Measurements from ENCODE around the gene ALDOC. TPM values are rescaled to one million over a fixed set of nuclear protein-coding genes. Genes with fewer than 3 reads are reported as not detected.

Gene ALDOC
- total and polyA plus RNA-seq, 2 donors (not counting 1 experiment from before 2014, with no cell fraction given) = 16.7 to 26.6 TPM

GRCh38 chr17:28612936-28613872 is 36.5 kb upstream of the ALDOC start:
- Mint-ChIP-seq H3K4me1 (peaks cover 38% of the 10 kb centered on the region), H3K27ac (peak overlapping the region; percentile 32), H3K4me3 (no peak overlapping the region), H3K27me3 (no peaks in the 10 kb centered on the region), H3K9me3 (ENCODE audit: insufficient read depth) (no peaks in the 10 kb centered on the region)
- no peak overlapping the region for H3K4me3 ChIP-seq (ENCODE audit: control extremely low read depth in 1 of 5, extremely low read depth in 1 of 5, insufficient read depth in 1 of 5, low read depth in 2 of 5, low read length in 4 of 5)
- H3K36me3 ChIP-seq (replicated peaks in 1 of 2; ENCODE audit: control extremely low read depth in 1 of 2, control insufficient read depth in 1 of 2, extremely low read depth in 1 of 2, insufficient read depth in 2 of 2, low read length in 1 of 2) = peaks cover 6 to 61% of the 10 kb centered on the region in 2 experiments
- peak overlapping the region in 1 of 2 donors; percentile 46 for H3K27ac ChIP-seq (ENCODE audit: low read length in 2 of 2)
- peak overlapping the region; percentile 16 for H3K4me2 ChIP-seq (replicated peaks; ENCODE audit: low read depth, low read length, poor library complexity, severe bottlenecking)
- no peaks in the 10 kb centered on the region for H3K79me2 ChIP-seq (ENCODE audit: control insufficient read depth, insufficient read depth, low read length)
- H3K4me1 ChIP-seq (ENCODE audit: control insufficient read depth in 2 of 2, insufficient read depth in 2 of 2, low read length in 2 of 2) = peaks cover 22 to 33% of the 10 kb centered on the region in 2 donors
- H3K9me3 ChIP-seq (ENCODE audit: control extremely low read depth in 1 of 3, control insufficient read depth in 2 of 3, insufficient read depth in 1 of 3, low read length in 2 of 3) = no peaks in the 10 kb centered on the region
- no peak overlapping the region for H2AFZ ChIP-seq (ENCODE audit: insufficient read depth, low read depth, low read length, poor library complexity, severe bottlenecking)
- intact Hi-C loops (cut with micrococcal nuclease) = no loop called here
- ChIA-PET CTCF (interaction anchor here (0.6 to 15.2 kb wide), 23 partner anchors 11 to 177 kb away, joined by 3 to 220 read pairs (median 4); partner anchors contain the start of gene UNC119), POLR2A (interaction anchor here (0.5 to 1.0 kb wide), 2 partner anchors 14 to 60 kb away, joined by 3 to 16 read pairs; no protein-coding TSS in a partner anchor)
- WGBS (ENCODE audit: insufficient coverage) = 78% methylated on average over 4 of the region's 6 CpGs
- H3K27me3 ChIP-seq (replicated peaks in 1 of 4; ENCODE audit: control extremely low read depth in 1 of 4, control insufficient read depth in 3 of 4, insufficient read depth in 4 of 4, low read length in 3 of 4) = no peaks in the 10 kb centered on the region
- no peaks in the 10 kb centered on the region for H4K20me1 ChIP-seq (ENCODE audit: control insufficient read depth, insufficient read depth, low read length, poor library complexity, severe bottlenecking)
- ATAC-seq (ENCODE audit: low read depth) (peak; percentile 64), DNase-seq (peak; percentile 63)
- TF ChIP-seq CTCF (IDR thresholded peaks at IDR 0.05) (peak; percentile 82), EZH2 (IDR thresholded peaks at IDR 0.05; ENCODE audit: borderline replicate concordance, insufficient read depth, low read depth, low read length, poor library complexity, severe bottlenecking) (no peak)
- no peak overlapping the region for H3K9ac ChIP-seq (ENCODE audit: low read length)

Measured in B cell (primary cell).